HEK293 (cell line): ENCODE measurements around the gene TCOF1.

Source experiments
- CTCF ChIA-PET: fragments of 350-600 bp; formaldehyde crosslinking; extraction: SDS; loops from one replicate; lab custom pipeline; 2021; ENCODE audit warnings: antibody characterized with exemption; lab: Yijun Ruan, JAX
- POLR2A ChIA-PET: fragments of 300-600 bp; formaldehyde crosslinking; extraction: SDS; loops from one replicate; lab custom pipeline; 2020; ENCODE audit warnings: antibody characterized with exemption, inconsistent platforms; lab: Yijun Ruan, JAX
- H3K27ac ChIP-seq: fragments of 200-500 bp; sonication (Bioruptor generic); 2 replicates; pipeline ENCODE4 v1.5.1; 2014; ENCODE audit warnings: low read depth, low read length, control low read depth, inconsistent platforms; ENCODE audit errors: extremely low read depth
- H3K36me3 ChIP-seq, 2 experiments: fragments of 200-500 bp in 1 of 2; sonication (Bioruptor generic) in 1 of 2; 1 replicate in 1 of 2; 2 replicates in 1 of 2; pipeline ENCODE4 v1.5.1; 2014 to 2017; ENCODE audit warnings: inconsistent platforms in 2 of 2, low read length in 2 of 2; ENCODE audit not compliant: control insufficient read depth in 2 of 2, insufficient read depth in 1 of 2
- H3K4me1 ChIP-seq: fragments of 200-500 bp; sonication (Bioruptor generic); 2 replicates; pipeline ENCODE4 v1.5.1; 2014; ENCODE audit warnings: mild to moderate bottlenecking, low read length, inconsistent platforms; ENCODE audit not compliant: control insufficient read depth, insufficient read depth
- H3K4me3 ChIP-seq: 2 replicates; pipeline ENCODE4 v1.5.1; 2011; ENCODE audit warnings: low read depth, mild to moderate bottlenecking, control low read depth, low read length, moderate library complexity
- H3K9me3 ChIP-seq: fragments of 200-500 bp; sonication (Bioruptor generic); 2 replicates; pipeline ENCODE4 v1.5.1; 2014; ENCODE audit warnings: low read depth, low read length, inconsistent platforms; ENCODE audit not compliant: control insufficient read depth, insufficient read depth
- RBAK ChIP-seq: fragments of 450-650 bp; formaldehyde crosslinking; IDR thresholded peaks from 2 replicates; pipeline ENCODE4 v1.5.1; 2016; ENCODE audit warnings: missing biosample characterization, missing genetic modification characterization
- SALL2 ChIP-seq: fragments of 450-650 bp; formaldehyde crosslinking; IDR thresholded peaks from 2 replicates; pipeline ENCODE4 v1.5.0; 2017; ENCODE audit warnings: missing biosample characterization, mild to moderate bottlenecking, missing genetic modification characterization, borderline replicate concordance
- ZNF10 ChIP-seq: fragments of 450-650 bp; formaldehyde crosslinking; IDR thresholded peaks from 2 replicates; pipeline ENCODE4 v1.5.1; 2017; ENCODE audit warnings: missing biosample characterization, missing genetic modification characterization
- ZNF24 ChIP-seq: fragments of 450-650 bp; formaldehyde crosslinking; IDR thresholded peaks from 2 replicates; pipeline ENCODE4 v1.5.1; 2016; ENCODE audit warnings: missing biosample characterization, missing genetic modification characterization
- ZNF248 ChIP-seq: fragments of 450-650 bp; formaldehyde crosslinking; IDR thresholded peaks from 2 replicates; pipeline ENCODE4 v1.5.1; 2017; ENCODE audit warnings: missing biosample characterization, missing genetic modification characterization
- ZNF354C ChIP-seq: fragments of 450-650 bp; formaldehyde crosslinking; IDR thresholded peaks from 2 replicates; pipeline ENCODE4 v1.5.1; 2016; ENCODE audit warnings: missing biosample characterization, missing genetic modification characterization, low read depth, borderline replicate concordance
- ZNF433 ChIP-seq: fragments of 450-650 bp; formaldehyde crosslinking; IDR thresholded peaks from 2 replicates; pipeline ENCODE4 v1.5.1; 2016; ENCODE audit warnings: missing biosample characterization, missing genetic modification characterization, low read depth
- ZNF514 ChIP-seq: fragments of 450-650 bp; formaldehyde crosslinking; IDR thresholded peaks from 2 replicates; pipeline ENCODE4 v1.5.1; 2016; ENCODE audit warnings: missing biosample characterization, missing genetic modification characterization
- ZNF529 ChIP-seq: fragments of 450-650 bp; formaldehyde crosslinking; IDR thresholded peaks from 2 replicates; pipeline ENCODE4 v1.5.1; 2017; ENCODE audit warnings: missing genetic modification characterization, missing biosample characterization; ENCODE audit not compliant: insufficient replicate concordance
- ZNF548 ChIP-seq: fragments of 450-650 bp; formaldehyde crosslinking; IDR thresholded peaks from 2 replicates; pipeline ENCODE4 v1.5.1; 2016; ENCODE audit warnings: missing biosample characterization, missing genetic modification characterization
- ZNF701 ChIP-seq: fragments of 450-650 bp; formaldehyde crosslinking; IDR thresholded peaks from 2 replicates; pipeline ENCODE4 v1.5.1; 2016; ENCODE audit warnings: missing biosample characterization, missing genetic modification characterization
- ZNF747 ChIP-seq: fragments of 450-650 bp; formaldehyde crosslinking; IDR thresholded peaks from 2 replicates; pipeline ENCODE4 v1.5.1; 2016; ENCODE audit warnings: missing biosample characterization, missing genetic modification characterization
- TF ChIP-seq, protein P1 (sequence below): IDR thresholded peaks from 2 replicates; pipeline ENCODE4 v1.6.1; 2011; ENCODE audit warnings: mild to moderate bottlenecking, low read depth, low read length, borderline replicate concordance
- TF ChIP-seq, protein P2 (sequence below): fragments of 450-650 bp; formaldehyde crosslinking; conservative IDR thresholded peaks from 2 replicates; pipeline ENCODE4 v1.5.1; 2016; ENCODE audit warnings: low read depth, missing biosample characterization, missing genetic modification characterization
- TF ChIP-seq, protein P3 (sequence below): fragments of 450-650 bp; formaldehyde crosslinking; IDR thresholded peaks from 2 replicates; pipeline ENCODE4 v1.5.1; 2017; ENCODE audit warnings: missing biosample characterization, missing genetic modification characterization
- TF ChIP-seq, protein P4 (sequence below): fragments of 450-650 bp; formaldehyde crosslinking; IDR thresholded peaks from 2 replicates; pipeline ENCODE4 v1.5.1; 2017; ENCODE audit warnings: missing biosample characterization, missing genetic modification characterization

The TCOF1 gene

DNA sequence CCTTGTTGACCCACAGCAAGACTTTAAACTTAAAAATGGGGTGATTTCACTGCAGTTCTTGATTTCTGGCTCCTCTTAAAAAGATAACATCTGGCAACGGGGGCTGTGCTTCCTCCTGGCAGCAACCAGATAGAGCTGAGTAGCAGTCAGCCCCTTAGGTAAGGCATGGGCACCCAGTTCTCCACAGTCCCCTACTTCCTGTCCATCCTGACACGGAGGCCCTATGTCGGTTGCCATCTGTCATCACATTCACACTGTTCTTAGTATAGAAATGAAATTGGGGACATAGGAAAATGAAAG, 43.5 kb downstream of the TCOF1 start:
- Histone ChIP-seq H3K4me1 (no peaks in the 10 kb centered on the region), H3K4me3 (no peak overlapping the region), H3K9me3 (no peaks in the 10 kb centered on the region), H3K36me3 (peaks cover 21 to 70% of the 10 kb centered on the region in 2 experiments), H3K27ac (no peak overlapping the region)
- ChIA-PET POLR2A (no interaction called here), CTCF (interaction anchor here (1.0 kb wide), 1 partner anchor 34 kb away, joined by 3 read pairs; no protein-coding TSS in a partner anchor)
- TF ChIP-seq, protein P1, sequence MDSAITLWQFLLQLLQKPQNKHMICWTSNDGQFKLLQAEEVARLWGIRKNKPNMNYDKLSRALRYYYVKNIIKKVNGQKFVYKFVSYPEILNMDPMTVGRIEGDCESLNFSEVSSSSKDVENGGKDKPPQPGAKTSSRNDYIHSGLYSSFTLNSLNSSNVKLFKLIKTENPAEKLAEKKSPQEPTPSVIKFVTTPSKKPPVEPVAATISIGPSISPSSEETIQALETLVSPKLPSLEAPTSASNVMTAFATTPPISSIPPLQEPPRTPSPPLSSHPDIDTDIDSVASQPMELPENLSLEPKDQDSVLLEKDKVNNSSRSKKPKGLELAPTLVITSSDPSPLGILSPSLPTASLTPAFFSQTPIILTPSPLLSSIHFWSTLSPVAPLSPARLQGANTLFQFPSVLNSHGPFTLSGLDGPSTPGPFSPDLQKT = no peak
- TF ChIP-seq ZNF10 (no peak), ZNF701 (tag by site-specific recombination) (no peak), ZNF747 (tag by site-specific recombination) (no peak), ZNF354C (tag by site-specific recombination) (no peak), ZNF24 (tag by site-specific recombination) (no peak), ZNF514 (tag by site-specific recombination) (no peak), ZNF529 (tag by site-specific recombination) (no peak), ZNF548 (tag by site-specific recombination) (no peak), ZNF433 (no peak), RBAK (tag by site-specific recombination) (no peak), ZNF248 (tag by site-specific recombination) (no peak), SALL2 (no peak)
- TF ChIP-seq, protein P2, sequence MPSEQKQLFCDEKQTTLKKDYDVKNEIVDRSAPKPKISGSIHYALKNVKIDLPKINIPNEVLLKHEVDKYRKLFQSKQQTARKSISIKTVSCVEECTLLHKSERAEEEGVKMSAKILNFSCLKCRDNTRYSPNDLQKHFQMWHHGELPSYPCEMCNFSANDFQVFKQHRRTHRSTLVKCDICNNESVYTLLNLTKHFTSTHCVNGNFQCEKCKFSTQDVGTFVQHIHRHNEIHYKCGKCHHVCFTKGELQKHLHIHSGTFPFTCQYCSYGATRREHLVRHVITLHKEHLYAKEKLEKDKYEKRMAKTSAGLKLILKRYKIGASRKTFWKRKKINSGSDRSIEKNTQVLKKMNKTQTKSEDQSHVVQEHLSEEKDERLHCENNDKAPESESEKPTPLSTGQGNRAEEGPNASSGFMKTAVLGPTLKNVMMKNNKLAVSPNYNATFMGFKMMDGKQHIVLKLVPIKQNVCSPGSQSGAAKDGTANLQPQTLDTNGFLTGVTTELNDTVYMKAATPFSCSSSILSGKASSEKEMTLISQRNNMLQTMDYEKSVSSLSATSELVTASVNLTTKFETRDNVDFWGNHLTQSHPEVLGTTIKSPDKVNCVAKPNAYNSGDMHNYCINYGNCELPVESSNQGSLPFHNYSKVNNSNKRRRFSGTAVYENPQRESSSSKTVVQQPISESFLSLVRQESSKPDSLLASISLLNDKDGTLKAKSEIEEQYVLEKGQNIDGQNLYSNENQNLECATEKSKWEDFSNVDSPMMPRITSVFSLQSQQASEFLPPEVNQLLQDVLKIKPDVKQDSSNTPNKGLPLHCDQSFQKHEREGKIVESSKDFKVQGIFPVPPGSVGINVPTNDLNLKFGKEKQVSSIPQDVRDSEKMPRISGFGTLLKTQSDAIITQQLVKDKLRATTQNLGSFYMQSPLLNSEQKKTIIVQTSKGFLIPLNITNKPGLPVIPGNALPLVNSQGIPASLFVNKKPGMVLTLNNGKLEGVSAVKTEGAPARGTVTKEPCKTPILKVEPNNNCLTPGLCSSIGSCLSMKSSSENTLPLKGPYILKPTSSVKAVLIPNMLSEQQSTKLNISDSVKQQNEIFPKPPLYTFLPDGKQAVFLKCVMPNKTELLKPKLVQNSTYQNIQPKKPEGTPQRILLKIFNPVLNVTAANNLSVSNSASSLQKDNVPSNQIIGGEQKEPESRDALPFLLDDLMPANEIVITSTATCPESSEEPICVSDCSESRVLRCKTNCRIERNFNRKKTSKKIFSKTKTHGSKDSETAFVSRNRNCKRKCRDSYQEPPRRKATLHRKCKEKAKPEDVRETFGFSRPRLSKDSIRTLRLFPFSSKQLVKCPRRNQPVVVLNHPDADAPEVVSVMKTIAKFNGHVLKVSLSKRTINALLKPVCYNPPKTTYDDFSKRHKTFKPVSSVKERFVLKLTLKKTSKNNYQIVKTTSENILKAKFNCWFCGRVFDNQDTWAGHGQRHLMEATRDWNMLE = no peak

DNA sequence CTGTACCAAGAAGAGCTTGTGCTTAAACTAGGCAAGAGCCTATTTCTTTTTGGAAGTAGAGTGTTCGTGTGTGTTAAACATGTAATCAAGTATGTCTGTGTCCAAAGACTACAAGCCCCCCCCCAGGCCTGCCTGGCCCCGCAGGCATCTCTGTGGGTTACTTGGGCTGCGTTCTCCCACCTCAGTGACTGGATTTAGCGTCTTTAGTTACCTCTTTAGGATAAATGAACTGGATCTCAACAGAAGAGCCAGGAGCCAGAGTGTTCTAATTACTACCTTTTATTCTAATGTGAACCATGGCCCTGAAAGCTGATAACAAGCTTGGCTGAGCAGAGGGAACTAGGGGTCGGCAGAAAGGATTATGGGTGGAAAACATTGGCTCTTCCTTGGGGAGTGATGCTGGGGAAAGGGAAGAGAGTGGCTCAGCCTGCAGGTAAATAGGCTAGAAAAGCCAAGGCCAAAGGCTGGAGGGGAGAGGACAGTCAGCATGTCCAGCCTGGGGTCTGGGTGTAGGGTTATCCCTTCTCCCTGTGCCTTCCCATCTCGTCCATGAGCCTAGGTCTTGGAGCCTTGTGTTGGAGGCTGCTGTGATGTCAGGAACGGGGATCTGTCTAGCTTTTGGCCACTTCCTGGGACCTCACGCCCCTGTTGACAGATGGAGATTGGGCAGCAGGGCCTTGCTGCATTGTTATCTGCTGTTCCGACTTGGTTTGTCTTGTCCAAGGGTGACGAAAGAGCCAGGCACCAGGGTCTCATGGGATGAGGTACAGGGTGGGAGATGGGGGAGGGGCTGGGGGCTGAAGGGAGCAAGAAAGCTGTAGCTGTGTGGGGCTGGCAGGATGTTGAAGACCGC, 44.1 kb downstream of the TCOF1 start:
- no peak overlapping the region for H3K27ac ChIP-seq

More for the DNA sequence above, 44.1 kb downstream of the TCOF1 start:
- Histone ChIP-seq H3K4me3 (no peak overlapping the region), H3K9me3 (no peaks in the 10 kb centered on the region), H3K4me1 (no peaks in the 10 kb centered on the region), H3K36me3 (peaks cover 15 to 65% of the 10 kb centered on the region in 2 experiments)
- POLR2A ChIA-PET = interaction anchor here (1.2 kb wide), 1 partner anchor 9 kb away, joined by 6 read pairs; no protein-coding TSS in a partner anchor
- CTCF ChIA-PET = interaction anchor here (0.7 to 1.0 kb wide), 3 partner anchors 33 to 119 kb away, joined by 3 read pairs; no protein-coding TSS in a partner anchor
- TF ChIP-seq, protein P3, sequence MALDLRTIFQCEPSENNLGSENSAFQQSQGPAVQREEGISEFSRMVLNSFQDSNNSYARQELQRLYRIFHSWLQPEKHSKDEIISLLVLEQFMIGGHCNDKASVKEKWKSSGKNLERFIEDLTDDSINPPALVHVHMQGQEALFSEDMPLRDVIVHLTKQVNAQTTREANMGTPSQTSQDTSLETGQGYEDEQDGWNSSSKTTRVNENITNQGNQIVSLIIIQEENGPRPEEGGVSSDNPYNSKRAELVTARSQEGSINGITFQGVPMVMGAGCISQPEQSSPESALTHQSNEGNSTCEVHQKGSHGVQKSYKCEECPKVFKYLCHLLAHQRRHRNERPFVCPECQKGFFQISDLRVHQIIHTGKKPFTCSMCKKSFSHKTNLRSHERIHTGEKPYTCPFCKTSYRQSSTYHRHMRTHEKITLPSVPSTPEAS (tag by site-specific recombination) = no peak
- TF ChIP-seq, protein P4, sequence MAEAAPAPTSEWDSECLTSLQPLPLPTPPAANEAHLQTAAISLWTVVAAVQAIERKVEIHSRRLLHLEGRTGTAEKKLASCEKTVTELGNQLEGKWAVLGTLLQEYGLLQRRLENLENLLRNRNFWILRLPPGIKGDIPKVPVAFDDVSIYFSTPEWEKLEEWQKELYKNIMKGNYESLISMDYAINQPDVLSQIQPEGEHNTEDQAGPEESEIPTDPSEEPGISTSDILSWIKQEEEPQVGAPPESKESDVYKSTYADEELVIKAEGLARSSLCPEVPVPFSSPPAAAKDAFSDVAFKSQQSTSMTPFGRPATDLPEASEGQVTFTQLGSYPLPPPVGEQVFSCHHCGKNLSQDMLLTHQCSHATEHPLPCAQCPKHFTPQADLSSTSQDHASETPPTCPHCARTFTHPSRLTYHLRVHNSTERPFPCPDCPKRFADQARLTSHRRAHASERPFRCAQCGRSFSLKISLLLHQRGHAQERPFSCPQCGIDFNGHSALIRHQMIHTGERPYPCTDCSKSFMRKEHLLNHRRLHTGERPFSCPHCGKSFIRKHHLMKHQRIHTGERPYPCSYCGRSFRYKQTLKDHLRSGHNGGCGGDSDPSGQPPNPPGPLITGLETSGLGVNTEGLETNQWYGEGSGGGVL = no peak
